Upper lobe of left lung (tissue), 4 donors: Measurements from ENCODE around the gene SLAMF7.
"Not testable (repeated sequence)": the region's sequence is repeated elsewhere in the genome, so short reads cannot be mapped to it uniquely, and the experiment has no call there.

Source experiments
- EP300 ChIP-seq, 4 donors: sonication (generic); formaldehyde crosslinking; IDR thresholded peaks; one replicate each; pipeline ENCODE4 v1.5.1; 2017; ENCODE audit warnings: antibody characterized with exemption in 4 of 4, control low read depth in 2 of 4
- POLR2A ChIP-seq, 4 donors: fragments of 450-650 bp; IDR thresholded peaks; one replicate each; pipeline ENCODE4 v1.5.1; 2016 to 2017; ENCODE audit warnings: antibody characterized with exemption in 4 of 4, mild to moderate bottlenecking in 2 of 4
- POLR2AphosphoS5 ChIP-seq, 2 donors: sonication (generic); formaldehyde crosslinking; IDR thresholded peaks; one replicate each; pipeline ENCODE4 v1.5.1; 2017; ENCODE audit warnings: antibody characterized with exemption in 2 of 2
- TF ChIP-seq, protein P1 (sequence below), 6 experiments: fragments of 450-650 bp in 4 of 6; fragments of 200-600 bp in 2 of 6; sonication (generic) in 2 of 6; IDR thresholded peaks; one replicate each; pipeline ENCODE4 v1.5.1; 2016 to 2019; ENCODE audit warnings: antibody characterized with exemption in 6 of 6

DNA sequence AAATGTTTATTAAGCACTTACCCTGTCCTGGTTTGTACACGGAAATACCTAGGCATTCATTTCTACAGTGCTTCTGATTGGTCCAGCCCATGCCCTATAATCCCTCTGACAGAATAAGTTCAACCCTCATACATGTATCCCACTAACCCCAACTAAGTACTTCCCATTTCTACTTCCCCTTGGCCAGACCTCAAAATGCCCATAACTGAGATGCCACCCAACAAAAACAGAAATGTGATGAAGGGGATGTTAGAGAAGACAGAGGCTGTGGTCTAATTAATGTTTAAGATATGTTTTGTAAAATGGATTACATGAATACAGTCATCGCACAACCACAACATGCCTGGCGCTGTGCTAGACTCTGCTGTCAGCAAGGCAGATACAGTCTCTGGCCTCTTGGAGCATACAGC lies 33.8 kb upstream of the SLAMF7 start:
- TF ChIP-seq POLR2AphosphoS5, POLR2A, EP300 (IDR thresholded peaks at IDR 0.05): not testable (repeated sequence)
- TF ChIP-seq, protein P1, sequence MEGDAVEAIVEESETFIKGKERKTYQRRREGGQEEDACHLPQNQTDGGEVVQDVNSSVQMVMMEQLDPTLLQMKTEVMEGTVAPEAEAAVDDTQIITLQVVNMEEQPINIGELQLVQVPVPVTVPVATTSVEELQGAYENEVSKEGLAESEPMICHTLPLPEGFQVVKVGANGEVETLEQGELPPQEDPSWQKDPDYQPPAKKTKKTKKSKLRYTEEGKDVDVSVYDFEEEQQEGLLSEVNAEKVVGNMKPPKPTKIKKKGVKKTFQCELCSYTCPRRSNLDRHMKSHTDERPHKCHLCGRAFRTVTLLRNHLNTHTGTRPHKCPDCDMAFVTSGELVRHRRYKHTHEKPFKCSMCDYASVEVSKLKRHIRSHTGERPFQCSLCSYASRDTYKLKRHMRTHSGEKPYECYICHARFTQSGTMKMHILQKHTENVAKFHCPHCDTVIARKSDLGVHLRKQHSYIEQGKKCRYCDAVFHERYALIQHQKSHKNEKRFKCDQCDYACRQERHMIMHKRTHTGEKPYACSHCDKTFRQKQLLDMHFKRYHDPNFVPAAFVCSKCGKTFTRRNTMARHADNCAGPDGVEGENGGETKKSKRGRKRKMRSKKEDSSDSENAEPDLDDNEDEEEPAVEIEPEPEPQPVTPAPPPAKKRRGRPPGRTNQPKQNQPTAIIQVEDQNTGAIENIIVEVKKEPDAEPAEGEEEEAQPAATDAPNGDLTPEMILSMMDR (IDR thresholded peaks at IDR 0.05): not testable (repeated sequence)
